ENCODE data around the gene INHBA. TPM values are rescaled to one million over a fixed set of nuclear protein-coding genes. Genes with fewer than 3 reads are reported as not detected.

The INHBA gene
- total RNA-seq, 1 donor from 2014 or later: 8.9 TPM

- DNase-seq (ENCODE audit: low read depth): no peak
- peak; percentile 52 for TF ChIP-seq CTCF (conservative IDR thresholded peaks at IDR 0.05; ENCODE audit: low read depth, low read length)
- H3K4me3 ChIP-seq (ENCODE audit: low read depth, low read length): no peak overlapping the region
Observed at GRCh38 chr7:41731493-41732435, 28.9 kb upstream of the INHBA start.

- DNase-seq (ENCODE audit: low read depth): no peak
- no peak overlapping the region for H3K4me3 ChIP-seq (ENCODE audit: low read depth, low read length)
- TF ChIP-seq CTCF (conservative IDR thresholded peaks at IDR 0.05; ENCODE audit: low read depth, low read length): no peak
Observed at GRCh38 chr7:41730668-41731067, 27.8 kb upstream of the INHBA start.

GRCh38 chr7:41730161-41730560, 27.3 kb upstream of the INHBA start:
- TF ChIP-seq CTCF (conservative IDR thresholded peaks at IDR 0.05; ENCODE audit: low read depth, low read length): no peak
- no peak overlapping the region for H3K4me3 ChIP-seq (ENCODE audit: low read depth, low read length)
- no peak for DNase-seq (ENCODE audit: low read depth)

GRCh38 chr7:41729059-41729458, 26.2 kb upstream of the INHBA start:
- TF ChIP-seq CTCF (conservative IDR thresholded peaks at IDR 0.05; ENCODE audit: low read depth, low read length): no peak
- no peak for DNase-seq (ENCODE audit: low read depth)
- H3K4me3 ChIP-seq (ENCODE audit: low read depth, low read length): no peak overlapping the region

GRCh38 chr7:41725013-41725412, 22.1 kb upstream of the INHBA start:
- DNase-seq (ENCODE audit: low read depth): no peak
- no peak for TF ChIP-seq CTCF (conservative IDR thresholded peaks at IDR 0.05; ENCODE audit: low read depth, low read length)
- no peak overlapping the region for H3K4me3 ChIP-seq (ENCODE audit: low read depth, low read length)

GRCh38 chr7:41720886-41721285, 18.0 kb upstream of the INHBA start:
- no peak for TF ChIP-seq CTCF (conservative IDR thresholded peaks at IDR 0.05; ENCODE audit: low read depth, low read length)
- H3K4me3 ChIP-seq (ENCODE audit: low read depth, low read length): no peak overlapping the region
- DNase-seq (ENCODE audit: low read depth): no peak

GRCh38 chr7:41720046-41720445, 17.2 kb upstream of the INHBA start:
- H3K4me3 ChIP-seq (ENCODE audit: low read depth, low read length): no peak overlapping the region
- DNase-seq (ENCODE audit: low read depth): no peak
- no peak for TF ChIP-seq CTCF (conservative IDR thresholded peaks at IDR 0.05; ENCODE audit: low read depth, low read length)

Measured in epithelial cell of proximal tubule (primary cell).